C4-2B (cell line): ENCODE data around the gene EZR.

Source experiments
- H3K27ac ChIP-seq: fragments of 450-650 bp; 2 replicates; pipeline ENCODE4 v1.5.1; 2017
- CTCF ChIP-seq: fragments of 450-650 bp; conservative IDR thresholded peaks from 2 replicates; pipeline ENCODE4 v1.5.1; 2017; ENCODE audit warnings: mild to moderate bottlenecking
- ZFX ChIP-seq: fragments of 450-650 bp; IDR thresholded peaks from 2 replicates; pipeline ENCODE4 v1.6.1; 2017

The EZR gene

GRCh38 chr6:158739673-158740072, 79.5 kb downstream of the EZR start:
- no peak overlapping the region for H3K27ac ChIP-seq
- TF ChIP-seq CTCF (no peak), ZFX (no peak)

- TF ChIP-seq CTCF (no peak), ZFX (no peak)
- no peak overlapping the region for H3K27ac ChIP-seq
Observed at GRCh38 chr6:158737710-158738615, 81.2 kb downstream of the EZR start.

- TF ChIP-seq ZFX (no peak), CTCF (no peak)
- H3K27ac ChIP-seq, result no peak overlapping the region
Observed at GRCh38 chr6:158737082-158737709, 82.0 kb downstream of the EZR start.

GRCh38 chr6:158735009-158735408, 84.2 kb downstream of the EZR start:
- TF ChIP-seq ZFX (no peak), CTCF (no peak)
- H3K27ac ChIP-seq, result no peak overlapping the region

- TF ChIP-seq ZFX, result no peak
- no peak for TF ChIP-seq CTCF
- no peak overlapping the region for H3K27ac ChIP-seq
Observed at GRCh38 chr6:158730541-158730907, 88.6 kb downstream of the EZR start.

GRCh38 chr6:158729906-158730540, 89.1 kb downstream of the EZR start:
- no peak overlapping the region for H3K27ac ChIP-seq
- TF ChIP-seq ZFX (no peak), CTCF (no peak)

- no peak for TF ChIP-seq CTCF
- TF ChIP-seq ZFX, result no peak
- H3K27ac ChIP-seq, result no peak overlapping the region
Observed at GRCh38 chr6:158725704-158726103, 93.5 kb downstream of the EZR start.
